ENCODE results near the gene MGAT4A. TPM values are rescaled to one million over a fixed set of nuclear protein-coding genes. Genes with fewer than 3 reads are reported as not detected.

The MGAT4A gene
- total and polyA plus RNA-seq, 2 donors (not counting 1 experiment from before 2014, with no cell fraction given) = 16.5 to 32.7 TPM

DNA sequence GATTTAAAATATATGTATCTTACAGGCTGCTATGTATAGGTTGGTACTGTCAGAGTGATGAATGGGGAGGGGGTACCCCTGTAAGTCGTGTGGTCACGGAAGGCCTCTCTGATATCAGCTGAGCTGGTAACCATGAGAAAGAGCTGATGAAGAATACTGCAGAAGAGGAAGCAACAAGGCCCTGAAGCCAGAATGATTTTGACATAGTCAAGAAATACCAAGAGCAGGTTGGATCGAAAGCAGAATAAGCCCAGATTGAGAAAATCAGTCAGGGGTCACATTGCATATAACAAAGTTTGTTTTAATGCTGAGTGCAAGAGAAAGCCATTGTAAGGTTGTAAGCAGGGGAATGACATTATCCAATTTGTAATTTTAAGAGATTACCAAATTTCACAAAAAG is 65.3 kb downstream of the MGAT4A start:
- H3K4me1 Mint-ChIP-seq = peaks cover 18% of the 10 kb centered on the region
- H3K9me3 ChIP-seq (ENCODE audit: control extremely low read depth in 1 of 3, control insufficient read depth in 2 of 3, insufficient read depth in 1 of 3, low read length in 2 of 3) = peaks cover 0 to 5% (median 0%) of the 10 kb centered on the region in 3 donors
- CTCF ChIA-PET = no interaction called here
- H2AFZ ChIP-seq (ENCODE audit: insufficient read depth, low read depth, low read length, poor library complexity, severe bottlenecking) = no peak overlapping the region
- ATAC-seq (ENCODE audit: low read depth) (no peak), DNase-seq (no peak)
- POLR2A ChIA-PET = no interaction called here
- H3K27me3 ChIP-seq (replicated peaks in 1 of 4; ENCODE audit: control extremely low read depth in 1 of 4, control insufficient read depth in 3 of 4, insufficient read depth in 4 of 4, low read length in 3 of 4) = no peaks in the 10 kb centered on the region
- no peaks in the 10 kb centered on the region for H3K4me1 ChIP-seq (ENCODE audit: control insufficient read depth in 2 of 2, insufficient read depth in 2 of 2, low read length in 2 of 2)
- no peak for TF ChIP-seq EZH2 (IDR thresholded peaks at IDR 0.05; ENCODE audit: borderline replicate concordance, insufficient read depth, low read depth, low read length, poor library complexity, severe bottlenecking)
- H3K9me3 Mint-ChIP-seq (ENCODE audit: insufficient read depth) = no peaks in the 10 kb centered on the region
- H4K20me1 ChIP-seq (ENCODE audit: control insufficient read depth, insufficient read depth, low read length, poor library complexity, severe bottlenecking) = no peaks in the 10 kb centered on the region
- 100% methylated on average over 2 of the region's 3 CpGs for WGBS (ENCODE audit: insufficient coverage)
- peaks cover 0 to 5% of the 10 kb centered on the region in 2 experiments for H3K36me3 ChIP-seq (replicated peaks in 1 of 2; ENCODE audit: control extremely low read depth in 1 of 2, control insufficient read depth in 1 of 2, extremely low read depth in 1 of 2, insufficient read depth in 2 of 2, low read length in 1 of 2)
- no peak overlapping the region for H3K9ac ChIP-seq (ENCODE audit: low read length)
- no peak overlapping the region for H3K27ac Mint-ChIP-seq
- H3K79me2 ChIP-seq (ENCODE audit: control insufficient read depth, insufficient read depth, low read length) = no peaks in the 10 kb centered on the region
- intact Hi-C loops (cut with micrococcal nuclease) = no loop called here
- no peak overlapping the region for H3K4me3 Mint-ChIP-seq
- no peak overlapping the region for H3K27ac ChIP-seq (ENCODE audit: low read length in 2 of 2)
- H3K4me2 ChIP-seq (replicated peaks; ENCODE audit: low read depth, low read length, poor library complexity, severe bottlenecking) = no peak overlapping the region
- no peak overlapping the region for H3K4me3 ChIP-seq (ENCODE audit: control extremely low read depth in 1 of 5, extremely low read depth in 1 of 5, insufficient read depth in 1 of 5, low read depth in 2 of 5, low read length in 4 of 5)
- H3K27me3 Mint-ChIP-seq = no peaks in the 10 kb centered on the region

DNA sequence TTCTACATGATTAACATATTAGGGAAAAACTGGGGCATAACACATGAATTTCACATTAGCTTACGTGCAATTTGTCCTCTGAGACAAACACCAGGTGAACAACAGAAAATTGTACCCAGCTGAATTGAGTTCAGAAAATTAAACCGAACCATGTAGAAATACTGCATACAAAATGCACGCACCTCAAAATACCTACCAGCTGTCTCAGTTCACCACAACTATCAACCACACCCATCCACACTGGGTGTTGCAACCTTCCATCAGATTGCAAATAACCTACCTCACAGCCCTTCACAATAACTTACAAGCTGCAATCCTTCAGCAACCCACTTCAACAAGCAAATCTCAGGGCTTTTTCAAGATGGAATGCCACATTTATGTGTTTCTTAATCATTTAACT is 66.6 kb downstream of the MGAT4A start:
- H3K4me3 Mint-ChIP-seq = no peak overlapping the region
- Histone ChIP-seq H3K4me3 (ENCODE audit: control extremely low read depth in 1 of 5, extremely low read depth in 1 of 5, insufficient read depth in 1 of 5, low read depth in 2 of 5, low read length in 4 of 5) (no peak overlapping the region), H3K27ac (ENCODE audit: low read length in 2 of 2) (no peak overlapping the region), H2AFZ (ENCODE audit: insufficient read depth, low read depth, low read length, poor library complexity, severe bottlenecking) (no peak overlapping the region), H3K27me3 (replicated peaks in 1 of 4; ENCODE audit: control extremely low read depth in 1 of 4, control insufficient read depth in 3 of 4, insufficient read depth in 4 of 4, low read length in 3 of 4) (no peaks in the 10 kb centered on the region), H3K4me1 (ENCODE audit: control insufficient read depth in 2 of 2, insufficient read depth in 2 of 2, low read length in 2 of 2) (no peaks in the 10 kb centered on the region), H4K20me1 (ENCODE audit: control insufficient read depth, insufficient read depth, low read length, poor library complexity, severe bottlenecking) (no peaks in the 10 kb centered on the region), H3K4me2 (replicated peaks; ENCODE audit: low read depth, low read length, poor library complexity, severe bottlenecking) (no peak overlapping the region), H3K9me3 (ENCODE audit: control extremely low read depth in 1 of 3, control insufficient read depth in 2 of 3, insufficient read depth in 1 of 3, low read length in 2 of 3) (peaks cover 0 to 5% (median 0%) of the 10 kb centered on the region in 3 donors), H3K36me3 (replicated peaks in 1 of 2; ENCODE audit: control extremely low read depth in 1 of 2, control insufficient read depth in 1 of 2, extremely low read depth in 1 of 2, insufficient read depth in 2 of 2, low read length in 1 of 2) (peaks cover 0 to 5% of the 10 kb centered on the region in 2 experiments), H3K9ac (ENCODE audit: low read length) (no peak overlapping the region), H3K79me2 (ENCODE audit: control insufficient read depth, insufficient read depth, low read length) (no peaks in the 10 kb centered on the region)
- H3K27ac Mint-ChIP-seq = no peak overlapping the region
- peaks cover 18% of the 10 kb centered on the region for H3K4me1 Mint-ChIP-seq
- ChIA-PET POLR2A (interaction anchor here (0.5 to 0.6 kb wide), 2 partner anchors 66 to 84 kb away, joined by 3 to 5 read pairs; no protein-coding TSS in a partner anchor), CTCF (interaction anchor here (2.0 kb wide), 1 partner anchor 15 kb away, joined by 5 read pairs; no protein-coding TSS in a partner anchor)
- ATAC-seq (ENCODE audit: low read depth) (no peak), DNase-seq (no peak)
- H3K27me3 Mint-ChIP-seq = no peaks in the 10 kb centered on the region
- no peaks in the 10 kb centered on the region for H3K9me3 Mint-ChIP-seq (ENCODE audit: insufficient read depth)
- 90% methylated on average over 3 of the region's 3 CpGs for WGBS (ENCODE audit: insufficient coverage)
- TF ChIP-seq EZH2 (IDR thresholded peaks at IDR 0.05; ENCODE audit: borderline replicate concordance, insufficient read depth, low read depth, low read length, poor library complexity, severe bottlenecking) = no peak
- TF ChIP-seq, protein P1, sequence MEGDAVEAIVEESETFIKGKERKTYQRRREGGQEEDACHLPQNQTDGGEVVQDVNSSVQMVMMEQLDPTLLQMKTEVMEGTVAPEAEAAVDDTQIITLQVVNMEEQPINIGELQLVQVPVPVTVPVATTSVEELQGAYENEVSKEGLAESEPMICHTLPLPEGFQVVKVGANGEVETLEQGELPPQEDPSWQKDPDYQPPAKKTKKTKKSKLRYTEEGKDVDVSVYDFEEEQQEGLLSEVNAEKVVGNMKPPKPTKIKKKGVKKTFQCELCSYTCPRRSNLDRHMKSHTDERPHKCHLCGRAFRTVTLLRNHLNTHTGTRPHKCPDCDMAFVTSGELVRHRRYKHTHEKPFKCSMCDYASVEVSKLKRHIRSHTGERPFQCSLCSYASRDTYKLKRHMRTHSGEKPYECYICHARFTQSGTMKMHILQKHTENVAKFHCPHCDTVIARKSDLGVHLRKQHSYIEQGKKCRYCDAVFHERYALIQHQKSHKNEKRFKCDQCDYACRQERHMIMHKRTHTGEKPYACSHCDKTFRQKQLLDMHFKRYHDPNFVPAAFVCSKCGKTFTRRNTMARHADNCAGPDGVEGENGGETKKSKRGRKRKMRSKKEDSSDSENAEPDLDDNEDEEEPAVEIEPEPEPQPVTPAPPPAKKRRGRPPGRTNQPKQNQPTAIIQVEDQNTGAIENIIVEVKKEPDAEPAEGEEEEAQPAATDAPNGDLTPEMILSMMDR (IDR thresholded peaks at IDR 0.05) = no peak
- intact Hi-C loops (cut with micrococcal nuclease) = no loop called here
